GM19397 (cell line): Measurements from ENCODE around the gene ACOXL.
"Not testable (repeated sequence)": the region's sequence is repeated elsewhere in the genome, so short reads cannot be mapped to it uniquely, and the experiment has no call there.

Source experiments
- ATAC-seq: cut with Tn5 transposase; IDR thresholded peaks from one replicate; pipeline ENCODE4 v1.9.1; 2021; ENCODE audit warnings: mild to moderate bottlenecking, moderate library complexity; ENCODE audit not compliant: unreplicated experiment

ACOXL gene

GRCh38 chr2:111031546-111032478, 299.4 kb downstream of the ACOXL start:
- ATAC-seq: no peak

- ATAC-seq: no peak
Measured at GRCh38 chr2:111032721-111033429, 300.5 kb downstream of the ACOXL start.

GRCh38 chr2:111034146-111034545, 301.8 kb downstream of the ACOXL start:
- no peak for ATAC-seq

- ATAC-seq: no peak
Measured at GRCh38 chr2:111034606-111035005, 302.2 kb downstream of the ACOXL start.

GRCh38 chr2:111035830-111036441, 303.6 kb downstream of the ACOXL start:
- no peak for ATAC-seq

GRCh38 chr2:111037128-111037527, 304.8 kb downstream of the ACOXL start:
- ATAC-seq: no peak

- ATAC-seq: no peak
Measured at GRCh38 chr2:111039628-111040383, 307.4 kb downstream of the ACOXL start.

- no peak for ATAC-seq
Measured at GRCh38 chr2:111041398-111042202, 309.2 kb downstream of the ACOXL start.

GRCh38 chr2:111042261-111042660, 309.9 kb downstream of the ACOXL start:
- ATAC-seq: no peak

- ATAC-seq: no peak
Measured at GRCh38 chr2:111042772-111043771, 310.7 kb downstream of the ACOXL start.

- no peak for ATAC-seq
Measured at GRCh38 chr2:111044066-111044465, 311.7 kb downstream of the ACOXL start.

- ATAC-seq: not testable (repeated sequence)
Measured at GRCh38 chr2:111045236-111045635, 312.9 kb downstream of the ACOXL start.

GRCh38 chr2:111045771-111046444, 313.5 kb downstream of the ACOXL start:
- no peak for ATAC-seq

- no peak for ATAC-seq
Measured at GRCh38 chr2:111046670-111047069, 314.3 kb downstream of the ACOXL start.

- no peak for ATAC-seq
Measured at GRCh38 chr2:111048856-111049768, 316.7 kb downstream of the ACOXL start.

- ATAC-seq: no peak
Measured at GRCh38 chr2:111049792-111050640, 317.6 kb downstream of the ACOXL start.
